H9 (cell line): ENCODE data around the gene CXCL1. TPM values are rescaled to one million over a fixed set of nuclear protein-coding genes. Genes with fewer than 3 reads are reported as not detected.

ENCODE experiments used
- DNase-seq: peaks from one replicate; pipeline ENCODE4 v3.0.0-alpha.2; 2017
- H2AFZ ChIP-seq: one replicate; pipeline ENCODE4 v1.6.1; 2013; ENCODE audit warnings: mild to moderate bottlenecking, low read length, control low read depth, moderate library complexity
- H2AK5ac ChIP-seq: 2 replicates; pipeline ENCODE4 v1.6.1; 2013; ENCODE audit warnings: low read length, control low read depth, mixed read lengths; ENCODE audit not compliant: insufficient read length
- H2BK120ac ChIP-seq: one replicate; pipeline ENCODE4 v1.6.1; 2013; ENCODE audit warnings: low read depth, mild to moderate bottlenecking, low read length, control low read depth, inconsistent platforms; ENCODE audit not compliant: poor library complexity, severe bottlenecking
- H2BK12ac ChIP-seq: 2 replicates; pipeline ENCODE4 v1.6.1; 2013; ENCODE audit warnings: low read length, control low read depth, mixed read lengths, low read depth; ENCODE audit not compliant: insufficient read length
- H2BK15ac ChIP-seq: 2 replicates; pipeline ENCODE4 v1.6.1; 2013; ENCODE audit warnings: low read depth, low read length, control low read depth
- H2BK20ac ChIP-seq: one replicate; pipeline ENCODE4 v1.6.1; 2013; ENCODE audit warnings: low read depth, mild to moderate bottlenecking, low read length, control low read depth, inconsistent platforms; ENCODE audit not compliant: poor library complexity, severe bottlenecking
- H2BK5ac ChIP-seq: 2 replicates; pipeline ENCODE4 v1.6.1; 2013; ENCODE audit warnings: low read length, control low read depth, mixed read lengths; ENCODE audit not compliant: insufficient read length
- H3K14ac ChIP-seq: 2 replicates; pipeline ENCODE4 v1.6.1; 2013; ENCODE audit warnings: low read length, control low read depth; ENCODE audit not compliant: insufficient read depth
- H3K18ac ChIP-seq: 2 replicates; pipeline ENCODE4 v1.6.1; 2013; ENCODE audit warnings: low read depth, mild to moderate bottlenecking, mixed read lengths, low read length, control low read depth; ENCODE audit not compliant: insufficient read length
- H3K23ac ChIP-seq: 2 replicates; pipeline ENCODE4 v1.6.1; 2013; ENCODE audit warnings: low read length, control low read depth, mixed read lengths, low read depth; ENCODE audit not compliant: insufficient read length
- H3K23me2 ChIP-seq: 2 replicates; pipeline ENCODE4 v1.6.1; 2013; ENCODE audit warnings: low read depth, mild to moderate bottlenecking, mixed read lengths, low read length, control low read depth; ENCODE audit not compliant: insufficient read length, poor library complexity, severe bottlenecking
- H3K27ac ChIP-seq: 2 replicates; pipeline ENCODE4 v1.5.1; 2013; ENCODE audit warnings: low read length, control low read depth, mixed read lengths, low read depth; ENCODE audit not compliant: insufficient read length
- H3K27me3 ChIP-seq: 2 replicates; pipeline ENCODE4 v1.6.1; 2013; ENCODE audit warnings: low read length, control low read depth, inconsistent platforms; ENCODE audit not compliant: insufficient read depth
- H3K4ac ChIP-seq: 2 replicates; pipeline ENCODE4 v1.6.1; 2013; ENCODE audit warnings: low read depth, mild to moderate bottlenecking, control low read depth, inconsistent platforms, low read length, moderate library complexity
- H3K4me1 ChIP-seq: 2 replicates; pipeline ENCODE4 v1.6.1; 2013; ENCODE audit warnings: low read length, control low read depth, inconsistent platforms; ENCODE audit not compliant: insufficient read depth
- H3K4me2 ChIP-seq: 2 replicates; pipeline ENCODE4 v1.6.1; 2013; ENCODE audit warnings: low read length, control low read depth, mixed read lengths; ENCODE audit not compliant: insufficient read length, insufficient read depth
- H3K56ac ChIP-seq: 2 replicates; pipeline ENCODE4 v1.6.1; 2013; ENCODE audit warnings: low read depth, mild to moderate bottlenecking, mixed read lengths, low read length, control low read depth; ENCODE audit not compliant: insufficient read length
- H3K79me1 ChIP-seq: 2 replicates; pipeline ENCODE4 v1.6.1; 2013; ENCODE audit warnings: low read depth, mild to moderate bottlenecking, moderate library complexity, low read length, control low read depth, inconsistent platforms; ENCODE audit not compliant: insufficient read depth, poor library complexity, severe bottlenecking
- H3K79me2 ChIP-seq: 2 replicates; pipeline ENCODE4 v1.6.1; 2013; ENCODE audit warnings: low read length, control low read depth, inconsistent platforms; ENCODE audit not compliant: insufficient read depth
- H3K9ac ChIP-seq: 2 replicates; pipeline ENCODE4 v1.6.1; 2013; ENCODE audit warnings: low read length, control low read depth, mixed read lengths; ENCODE audit not compliant: insufficient read length; ENCODE audit errors: extremely low read depth
- H3K9me3 ChIP-seq: one replicate; pipeline ENCODE4 v1.6.1; 2013; ENCODE audit warnings: low read depth, low read length, inconsistent platforms; ENCODE audit not compliant: control insufficient read depth
- H3T11ph ChIP-seq: one replicate; pipeline ENCODE4 v1.6.1; 2013; ENCODE audit warnings: mild to moderate bottlenecking, low read length, control low read depth, inconsistent platforms
- H4K20me1 ChIP-seq: one replicate; pipeline ENCODE4 v1.6.1; 2013; ENCODE audit not compliant: control insufficient read depth, insufficient read length, insufficient read depth
- H4K5ac ChIP-seq: 2 replicates; pipeline ENCODE4 v1.6.1; 2013; ENCODE audit warnings: low read depth, mild to moderate bottlenecking, mixed read lengths, low read length, control low read depth; ENCODE audit not compliant: insufficient read length
- H4K8ac ChIP-seq: replicated peaks from 2 replicates; pipeline ENCODE4 v1.6.1; 2013; ENCODE audit warnings: low read length, control low read depth, mixed read lengths, low read depth; ENCODE audit not compliant: insufficient read length
- H4K91ac ChIP-seq: 2 replicates; pipeline ENCODE4 v1.6.1; 2013; ENCODE audit warnings: low read depth, mild to moderate bottlenecking, moderate library complexity, mixed read lengths, low read length, control low read depth; ENCODE audit not compliant: insufficient read length
- H3K27ac Mint-ChIP-seq, 3 experiments: 2 replicates in 2 of 3; 3 replicates in 1 of 3; pipeline ENCODE4 v1.8.0; 2020 to 2021; ENCODE audit warnings: mixed read lengths in 3 of 3, mild to moderate bottlenecking in 1 of 3, moderate library complexity in 1 of 3
- H3K27me3 Mint-ChIP-seq: 2 replicates; pipeline ENCODE4 v1.8.0; 2021; ENCODE audit warnings: low read depth, mild to moderate bottlenecking, moderate library complexity, mixed read lengths
- H3K36me3 Mint-ChIP-seq, 3 experiments: 2 replicates in 2 of 3; 3 replicates in 1 of 3; pipeline ENCODE4 v1.8.0; 2020 to 2021; ENCODE audit warnings: low read depth in 3 of 3, mixed read lengths in 3 of 3; ENCODE audit not compliant: insufficient read depth in 1 of 3
- H3K4me1 Mint-ChIP-seq, 2 experiments: 2 replicates each; pipeline ENCODE4 v1.8.0; 2020; ENCODE audit warnings: mixed read lengths in 2 of 2
- H3K4me3 Mint-ChIP-seq, 2 experiments: 2 replicates in 1 of 2; 3 replicates in 1 of 2; pipeline ENCODE4 v1.8.0; 2020 to 2021; ENCODE audit warnings: mild to moderate bottlenecking in 2 of 2, mixed read lengths in 2 of 2, moderate library complexity in 1 of 2
- H3K9me3 Mint-ChIP-seq, 2 experiments: 2 replicates in 1 of 2; 3 replicates in 1 of 2; pipeline ENCODE4 v1.8.0; 2020; ENCODE audit warnings: mild to moderate bottlenecking in 2 of 2, mixed read lengths in 2 of 2, moderate library complexity in 1 of 2
- CTCF ChIP-seq: fragments of 200-600 bp; sonication (generic); conservative IDR thresholded peaks from 3 replicates; pipeline ENCODE4 v1.8.0; 2021; ENCODE audit warnings: antibody characterized with exemption, mild to moderate bottlenecking
- WGBS: extraction: QIAGEN DNeasy Blood & Tissue Kit; methylation state at CpG from one replicate; pipeline ENCODE4 v1.1.7; 2013; ENCODE audit warnings: missing lambda C conversion rate, low lambda C conversion rate, mixed read lengths; ENCODE audit not compliant: insufficient read length; ENCODE audit errors: extremely low coverage; 5-methylcytosine and 5-hydroxymethylcytosine counted together
- total RNA-seq: library from RNA; stranded (reverse); gene quantifications from 2 replicates; pipeline ENCODE4 v1.2.1, GENCODE V29; 2021

The CXCL1 gene
- total RNA-seq, 1 experiment from 2014 or later: 0.20 TPM

- H4K20me1 ChIP-seq: no peaks in the 10 kb centered on the region
- Mint-ChIP-seq H3K36me3 (no peaks in the 10 kb centered on the region), H3K4me1 (peaks cover 8 to 9% of the 10 kb centered on the region in 2 experiments), H3K27ac (no peak overlapping the region), H3K27me3 (peaks cover 5% of the 10 kb centered on the region), H3K4me3 (no peak overlapping the region), H3K9me3 (no peaks in the 10 kb centered on the region)
- no peak overlapping the region for H3T11ph ChIP-seq
- no peak overlapping the region for H2BK15ac ChIP-seq
- no peak overlapping the region for H3K9ac ChIP-seq
- no peak overlapping the region for H4K5ac ChIP-seq
- no peak overlapping the region for H3K4ac ChIP-seq
- H2AFZ ChIP-seq: no peak overlapping the region
- no peak overlapping the region for H4K8ac ChIP-seq
- no peak overlapping the region for H2AK5ac ChIP-seq
- no peak overlapping the region for H2BK20ac ChIP-seq
- peaks cover 2% of the 10 kb centered on the region; the same call in 1 of the 2 replicates for H3K4me1 ChIP-seq
- no peak overlapping the region for H3K4me2 ChIP-seq
- no peak overlapping the region for H2BK5ac ChIP-seq
- DNase-seq: no peak
- no peak overlapping the region for H3K23ac ChIP-seq
- WGBS: no CpG with 5 or more reads among the region's 1 CpG
- no peaks in the 10 kb centered on the region for H3K23me2 ChIP-seq
- H3K79me1 ChIP-seq: no peaks in the 10 kb centered on the region
- no peak overlapping the region for H3K56ac ChIP-seq
- no peaks in the 10 kb centered on the region for H3K79me2 ChIP-seq
- H3K9me3 ChIP-seq: no peaks in the 10 kb centered on the region
- no peak for TF ChIP-seq CTCF
- H2BK120ac ChIP-seq: no peak overlapping the region
- H3K27me3 ChIP-seq: no peaks in the 10 kb centered on the region
- H3K27ac ChIP-seq: no peak overlapping the region
- H2BK12ac ChIP-seq: no peak overlapping the region
- H3K18ac ChIP-seq: no peak overlapping the region
- H4K91ac ChIP-seq: no peak overlapping the region
- no peak overlapping the region for H3K14ac ChIP-seq
Observed at GRCh38 chr4:73848183-73848777, 20.9 kb upstream of the CXCL1 start.
